GM19023 (cell line): ENCODE measurements around the gene CEBPE.
"Not testable (repeated sequence)": the region's sequence is repeated elsewhere in the genome, so short reads cannot be mapped to it uniquely, and the experiment has no call there.

Source experiments
- ATAC-seq: cut with Tn5 transposase; IDR thresholded peaks from one replicate; pipeline ENCODE4 v1.9.1; 2021; ENCODE audit warnings: mild to moderate bottlenecking, moderate library complexity; ENCODE audit not compliant: unreplicated experiment

Gene CEBPE

DNA sequence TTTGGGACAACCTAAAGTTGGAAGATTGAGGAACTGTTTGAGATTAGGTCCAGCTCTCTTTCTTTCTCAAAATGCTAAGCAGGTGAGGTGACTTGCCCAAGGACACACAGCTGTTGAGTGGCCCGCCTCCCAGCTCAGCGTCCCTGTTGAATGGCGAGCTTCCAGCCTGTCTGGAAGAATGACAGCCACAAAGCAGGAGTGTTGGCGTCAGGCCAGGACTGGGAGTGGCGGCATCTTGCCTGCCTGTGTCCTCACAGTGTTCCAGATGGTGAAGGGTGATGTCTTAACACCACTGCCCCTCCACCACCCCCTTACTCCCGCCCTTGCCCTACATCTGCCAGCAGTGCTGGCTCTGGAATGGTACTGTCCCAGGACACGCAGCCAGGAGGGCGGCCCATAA, 4.4 kb upstream of the CEBPE start:
- no peak for ATAC-seq

DNA sequence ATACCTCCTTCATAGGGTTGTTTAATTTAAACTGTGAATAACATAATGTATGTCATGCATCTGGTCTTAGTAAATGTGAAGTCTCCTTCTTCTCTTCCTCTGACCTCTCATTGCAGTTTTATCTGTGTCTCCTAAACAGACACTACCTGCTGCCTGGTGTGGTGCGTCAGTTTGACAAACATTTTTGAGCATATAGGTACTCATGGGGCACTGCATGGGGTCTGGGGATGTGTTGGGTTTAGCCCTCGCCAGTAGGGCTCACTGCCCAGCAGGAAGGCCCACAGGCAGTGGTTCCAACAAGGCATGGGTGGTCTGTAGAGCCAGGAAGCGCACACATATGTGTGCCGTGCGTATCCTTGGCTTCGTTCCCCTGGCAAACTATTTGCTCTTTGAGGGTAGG, 3.0 kb upstream of the CEBPE start:
- no peak for ATAC-seq

DNA sequence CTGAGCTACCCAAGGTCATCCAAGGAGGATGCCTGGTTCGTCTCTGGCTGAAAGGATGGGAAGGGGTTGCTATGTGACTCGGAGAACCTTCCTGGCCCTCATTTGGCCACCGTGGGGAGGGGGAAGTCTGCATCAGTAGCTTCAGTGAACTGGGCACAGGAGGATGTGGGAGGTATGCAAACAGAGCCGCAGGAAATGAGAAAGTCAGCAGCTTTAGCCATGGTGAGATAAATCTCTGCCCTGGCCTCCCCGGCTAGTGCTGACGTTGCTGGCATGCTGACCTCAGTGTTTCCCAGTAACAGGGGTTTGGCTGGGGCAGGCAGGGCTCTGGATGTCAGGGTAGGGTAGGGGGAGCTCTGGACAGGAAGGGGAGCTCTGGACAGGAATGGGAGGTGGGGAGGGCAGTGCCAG, 2.3 kb upstream of the CEBPE start:
- no peak for ATAC-seq

- ATAC-seq = peak; percentile 81
Observed at GRCh38 chr14:23120541-23121251, 1.6 kb upstream of the CEBPE start.

- ATAC-seq = no peak
Observed at GRCh38 chr14:23119363-23120327, 590 bp upstream of the CEBPE start.

DNA sequence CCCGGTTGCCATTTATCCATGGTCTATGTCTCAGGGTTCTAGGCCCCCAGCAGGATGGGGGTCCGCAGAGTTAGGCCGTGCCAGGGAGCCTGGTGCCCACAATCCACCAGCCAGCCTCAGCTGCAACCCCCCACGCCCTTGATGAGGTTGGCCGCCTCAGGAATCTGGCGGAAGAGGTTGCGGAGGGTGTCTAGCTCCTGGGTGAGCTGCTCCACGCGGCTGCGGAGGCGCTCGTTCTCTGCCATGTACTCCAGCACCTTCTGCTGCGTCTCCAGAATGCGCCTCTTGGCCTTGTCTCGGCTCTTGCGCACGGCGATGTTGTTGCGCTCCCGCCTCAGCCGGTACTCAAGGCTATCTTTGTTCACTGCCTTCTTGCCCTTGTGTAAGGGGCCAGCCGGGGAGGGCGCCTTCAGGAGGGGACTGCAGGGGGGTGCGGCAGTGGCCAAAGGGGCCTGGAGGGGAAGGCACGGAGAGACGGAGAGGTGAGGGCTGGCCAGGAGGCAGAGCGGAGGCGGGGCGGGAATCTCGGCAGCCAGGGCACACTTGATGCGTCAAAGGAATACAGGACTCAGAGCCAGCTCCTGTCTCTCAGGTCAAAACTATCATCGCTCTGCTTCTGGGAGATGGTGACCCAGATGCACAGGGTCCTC, 1.6 kb downstream of the CEBPE start:
- ATAC-seq = no peak

- ATAC-seq = no peak
Observed at GRCh38 chr14:23115918-23116317, 3.1 kb downstream of the CEBPE start.

DNA sequence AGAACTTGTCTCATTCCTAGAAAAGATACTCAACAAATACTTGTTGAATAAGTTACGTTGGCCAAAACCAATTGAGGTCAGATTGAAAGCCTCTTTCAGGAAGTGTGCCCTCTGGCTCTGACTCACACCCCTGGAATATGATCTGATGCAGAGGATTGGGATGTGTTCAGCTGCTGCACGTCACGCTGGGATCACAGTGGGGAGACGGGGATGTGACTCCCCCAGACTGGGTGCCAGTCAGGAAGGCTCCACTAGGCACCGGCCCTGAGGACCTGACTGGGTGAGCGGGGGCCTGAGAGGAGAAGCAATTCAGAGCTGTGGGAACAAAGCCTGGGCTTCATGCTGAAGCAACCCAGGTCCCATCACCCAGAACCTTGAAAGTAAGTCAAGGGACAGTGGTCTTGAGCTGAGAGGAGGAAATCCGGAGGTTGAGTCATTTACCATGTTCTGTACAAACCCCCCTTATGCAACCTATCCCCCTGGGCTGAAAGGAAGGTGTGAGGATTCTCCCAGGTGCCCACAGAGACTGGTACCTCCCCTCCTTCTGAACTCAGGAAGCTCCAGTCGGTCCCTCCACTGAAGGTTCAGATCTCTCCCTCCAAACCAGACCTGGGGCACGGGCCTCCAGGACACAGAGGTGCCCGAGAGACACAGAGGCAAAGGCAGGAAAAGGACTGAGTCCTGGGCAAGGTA, 3.9 kb downstream of the CEBPE start:
- ATAC-seq = no peak

GRCh38 chr14:23114669-23115038, 4.4 kb downstream of the CEBPE start:
- ATAC-seq = no peak

- ATAC-seq = no peak
Observed at GRCh38 chr14:23114120-23114458, 5.0 kb downstream of the CEBPE start.

DNA sequence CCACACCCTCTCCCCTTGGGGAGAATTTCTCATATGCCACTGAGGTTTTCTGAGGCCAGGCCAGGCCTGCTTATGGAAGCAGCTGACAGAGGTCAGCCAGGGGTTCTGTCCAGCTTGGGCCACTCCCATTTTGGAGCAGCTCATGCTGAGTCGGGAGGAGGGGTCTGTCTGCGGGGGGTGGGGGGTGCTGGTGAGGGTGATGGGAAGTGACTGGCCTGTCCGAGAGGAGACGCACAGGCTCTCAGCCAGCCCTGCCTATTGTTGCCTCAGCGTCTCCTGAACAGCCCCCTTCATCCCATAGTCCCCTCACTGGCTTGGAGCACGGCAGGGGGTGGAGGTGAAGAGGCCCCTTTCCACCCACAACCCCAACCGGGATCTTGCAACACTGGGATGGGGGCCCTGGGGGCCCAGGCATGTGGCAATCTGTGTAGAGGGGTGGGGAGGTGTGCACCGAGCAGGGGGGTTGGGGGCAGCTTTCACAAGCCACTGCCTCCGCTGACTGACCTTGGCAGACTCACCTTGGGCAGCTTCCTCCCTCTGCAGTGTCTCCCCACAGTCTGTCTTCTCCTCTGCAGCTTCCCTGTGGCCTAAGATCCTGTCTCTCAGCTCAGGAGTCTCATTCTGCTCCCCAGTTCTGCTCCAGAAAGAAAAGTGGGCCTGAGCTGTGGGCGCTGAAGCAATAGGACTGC, 5.5 kb downstream of the CEBPE start:
- no peak for ATAC-seq

- ATAC-seq = no peak
Observed at GRCh38 chr14:23112359-23113178, 6.5 kb downstream of the CEBPE start.

DNA sequence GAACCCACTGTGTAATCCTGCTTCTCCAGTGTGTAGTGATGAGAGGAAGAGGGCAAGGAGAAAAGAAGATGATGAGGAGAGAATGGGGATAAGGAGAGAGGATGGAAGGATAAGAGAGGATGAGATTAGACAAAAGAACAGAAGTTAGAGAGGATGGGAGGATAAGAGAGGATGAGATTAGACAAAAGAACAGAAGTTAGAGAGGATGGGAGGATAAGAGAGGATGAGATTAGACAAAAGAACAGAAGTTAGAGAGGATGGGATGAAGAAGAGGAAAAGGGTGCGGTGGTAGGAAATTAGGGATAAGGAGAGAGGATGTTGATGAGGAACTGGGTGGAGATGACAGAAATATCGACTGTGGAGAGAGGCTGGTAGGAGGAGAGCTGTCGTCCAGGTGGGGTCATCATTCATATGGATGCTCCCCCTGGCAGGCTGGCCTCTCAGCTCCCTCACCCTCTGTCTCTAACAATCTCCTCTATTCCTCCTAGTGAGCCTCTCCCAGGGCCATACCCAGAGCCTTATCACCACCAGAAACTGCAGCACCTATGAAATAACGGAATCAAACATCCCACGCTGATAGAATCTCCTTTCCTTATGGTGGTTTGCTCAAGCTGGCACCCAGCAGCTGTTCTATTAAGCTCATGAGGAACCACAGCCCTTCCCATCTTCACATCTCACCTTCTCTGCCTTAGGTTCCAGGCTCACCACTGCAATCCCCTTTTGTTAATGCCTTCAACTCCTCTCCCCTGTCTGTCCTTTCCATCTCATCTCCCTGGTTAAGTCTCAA, 8.3 kb downstream of the CEBPE start:
- ATAC-seq = no peak

DNA sequence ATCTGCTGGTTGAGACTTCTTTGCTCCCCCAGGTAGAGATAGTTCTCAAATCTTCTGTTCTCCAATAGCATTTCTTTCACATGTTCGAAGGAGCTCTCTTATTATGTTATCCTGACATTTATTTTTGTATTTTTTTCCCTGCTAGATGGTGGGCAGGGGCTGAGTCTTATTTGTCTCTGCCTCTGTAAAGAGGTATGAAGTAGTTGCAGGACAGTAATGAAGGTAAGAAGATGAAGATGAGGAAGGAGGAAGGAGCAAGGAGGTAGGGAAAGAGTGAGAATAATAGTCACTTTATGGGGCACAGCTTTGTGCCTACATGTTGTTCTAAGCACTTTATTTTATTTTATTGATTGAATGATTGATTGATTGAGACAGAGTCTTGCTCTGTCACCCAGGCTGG, 9.3 kb downstream of the CEBPE start:
- ATAC-seq = no peak

DNA sequence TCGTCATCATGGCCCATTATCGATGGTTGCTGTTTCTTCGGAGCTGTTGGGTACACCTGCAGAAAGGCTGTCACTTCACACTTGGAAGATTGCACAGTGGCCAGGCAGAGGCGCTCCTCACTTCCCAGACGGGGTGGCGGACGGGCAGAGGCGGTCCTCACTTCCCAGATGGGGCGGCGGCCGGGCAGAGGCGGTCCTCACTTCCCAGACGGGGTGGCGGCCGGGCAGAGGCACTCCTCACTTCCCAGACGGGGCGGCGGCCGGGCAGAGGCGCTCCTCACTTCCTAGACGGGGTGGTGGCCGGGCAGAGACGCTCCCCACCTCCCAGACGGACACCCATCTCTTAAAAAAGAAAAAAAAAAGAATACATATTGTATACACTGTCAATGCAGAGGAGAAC, 10.9 kb downstream of the CEBPE start:
- ATAC-seq = not testable (repeated sequence)

- not testable (repeated sequence) for ATAC-seq
Observed at GRCh38 chr14:23107620-23108019, 11.4 kb downstream of the CEBPE start.

GRCh38 chr14:23106747-23107045, 12.4 kb downstream of the CEBPE start:
- no peak for ATAC-seq

GRCh38 chr14:23105348-23105824, 13.7 kb downstream of the CEBPE start:
- ATAC-seq = no peak
